ENCODE data around the gene LIF.

LIF gene

DNA sequence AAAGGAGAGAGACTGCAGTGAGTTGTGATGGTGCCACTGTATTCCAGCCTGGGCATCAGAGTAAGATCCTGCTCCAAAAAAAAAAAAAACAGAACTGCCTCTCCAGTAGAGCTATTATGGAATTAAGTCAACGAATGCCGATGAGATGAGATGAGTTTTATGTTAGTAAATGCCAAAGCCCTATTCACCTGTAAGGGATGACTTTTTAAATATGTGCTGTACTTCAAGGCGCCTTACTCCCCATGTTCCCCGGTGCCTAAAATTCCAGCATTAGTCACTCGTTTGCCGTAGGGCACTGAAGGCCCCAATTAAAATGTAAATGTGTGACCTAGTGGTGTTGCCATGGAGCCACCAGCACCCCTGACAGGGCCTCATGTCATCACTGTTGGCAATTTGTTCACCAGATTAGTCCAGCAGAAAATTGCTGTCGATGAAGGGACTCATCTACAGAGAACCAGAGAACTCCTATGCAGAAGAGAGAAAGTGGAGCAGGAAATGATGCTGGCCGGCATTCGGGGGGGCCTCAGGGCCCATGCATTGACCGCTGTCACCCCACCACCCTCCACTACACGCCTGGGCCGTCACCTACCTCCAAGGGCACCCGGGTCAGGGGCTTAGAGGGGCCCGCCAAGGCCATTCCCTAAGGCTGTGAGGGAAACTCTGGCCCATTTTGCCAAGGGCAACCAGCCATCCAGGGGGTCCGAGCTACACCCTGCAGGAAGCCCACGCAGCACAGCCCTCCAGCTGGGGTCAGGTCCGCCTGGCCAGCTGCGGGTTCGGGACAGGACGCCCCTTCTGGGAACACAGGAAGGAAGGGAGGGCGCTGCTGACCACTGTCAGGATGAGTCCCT, 17.8 kb downstream of the LIF start:
- Mint-ChIP-seq H3K9me3 (no peaks in the 10 kb centered on the region), H3K36me3 (ENCODE audit: insufficient read depth) (no peaks in the 10 kb centered on the region), H3K27me3 (no peaks in the 10 kb centered on the region), H3K4me1 (ENCODE audit: low read depth in 2 of 2) (peaks cover 29 to 32% of the 10 kb centered on the region in 2 donors), H3K4me3 (no peak overlapping the region), H3K27ac (no peak overlapping the region)
- DNase-seq (no peak), ATAC-seq (replicated peaks) (no peak)

DNA sequence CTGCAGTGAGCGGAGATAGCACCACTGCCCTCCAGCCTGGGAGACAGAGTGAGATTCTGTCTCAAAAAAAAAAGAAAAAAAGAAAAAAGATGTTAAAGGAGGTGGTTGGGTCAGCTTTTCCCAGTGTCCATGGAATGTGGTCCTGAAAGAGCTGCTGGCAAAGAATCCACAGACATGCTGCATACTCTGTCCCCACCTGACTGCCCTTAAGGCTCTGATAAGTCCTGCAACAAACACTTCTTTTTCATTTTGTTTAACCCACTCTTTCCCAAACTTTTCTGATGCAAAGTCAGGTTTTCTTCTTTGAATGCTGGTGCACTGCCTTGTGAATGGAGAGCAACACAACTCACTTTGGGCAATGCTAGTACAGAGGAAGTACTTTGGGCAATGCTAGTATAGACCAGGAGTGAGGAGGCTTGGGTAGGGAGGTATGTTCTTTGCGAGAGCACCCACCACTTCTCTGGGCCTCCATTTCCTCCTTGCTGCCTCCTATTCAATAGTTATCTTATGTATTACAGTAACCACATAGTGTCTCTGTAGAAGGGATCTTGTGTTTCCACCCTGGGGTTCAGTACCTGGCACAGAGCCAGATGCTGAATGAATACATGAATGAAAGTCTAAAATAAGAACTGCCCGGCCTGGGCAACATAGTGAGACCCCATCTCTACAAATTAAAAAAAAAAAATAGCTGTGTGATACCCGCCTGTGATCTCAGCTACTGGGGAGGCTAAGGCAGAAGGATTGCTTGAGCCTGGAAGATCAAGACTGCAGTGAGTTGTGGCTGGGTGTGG, 18.9 kb downstream of the LIF start:
- ATAC-seq (replicated peaks) (no peak), DNase-seq (no peak)
- H3K27me3 Mint-ChIP-seq: no peaks in the 10 kb centered on the region
- H3K36me3 Mint-ChIP-seq (ENCODE audit: insufficient read depth): no peaks in the 10 kb centered on the region
- peak overlapping the region; percentile 58 to 60 for H3K27ac Mint-ChIP-seq
- peaks cover 38 to 43% of the 10 kb centered on the region in 2 donors for H3K4me1 Mint-ChIP-seq (ENCODE audit: low read depth in 2 of 2)
- H3K4me3 Mint-ChIP-seq: no peak overlapping the region
- H3K9me3 Mint-ChIP-seq: no peaks in the 10 kb centered on the region

DNA sequence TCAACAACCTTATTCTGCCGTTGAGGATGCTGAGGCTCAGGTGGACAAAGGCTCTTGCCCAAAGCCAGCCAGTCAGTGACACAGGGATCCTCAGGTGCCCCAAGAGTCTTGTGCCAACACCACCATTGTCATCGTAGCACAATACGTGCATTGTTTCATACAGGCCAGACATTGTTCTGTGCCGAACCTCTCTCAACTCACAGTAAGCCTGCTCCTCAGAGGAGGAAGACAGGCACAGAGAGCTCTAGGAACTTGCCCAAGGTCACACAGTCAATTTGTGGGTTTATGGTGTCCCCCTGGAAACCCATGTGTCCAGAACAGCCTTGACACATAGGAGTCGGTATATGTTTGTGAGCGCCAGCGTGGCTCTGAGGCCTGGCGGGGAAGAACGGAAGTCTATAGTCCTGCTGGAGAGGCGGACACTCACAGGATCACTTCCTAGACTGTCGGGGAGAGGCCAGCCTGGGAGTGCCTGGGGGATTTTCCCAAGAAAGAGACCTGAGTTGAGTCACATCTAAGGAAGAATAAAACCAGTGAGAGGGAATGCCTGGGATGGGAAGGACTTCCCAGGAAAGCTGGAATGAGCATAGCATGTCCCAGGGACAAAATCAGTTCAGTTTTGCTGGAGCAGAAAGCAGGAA, 20.2 kb downstream of the LIF start:
- Mint-ChIP-seq H3K27me3 (no peaks in the 10 kb centered on the region), H3K27ac (peak overlapping the region; percentile 58 to 85), H3K9me3 (no peaks in the 10 kb centered on the region), H3K4me3 (peak overlapping the region; percentile 26 to 34), H3K36me3 (ENCODE audit: insufficient read depth) (peaks cover 2% of the 10 kb centered on the region), H3K4me1 (ENCODE audit: low read depth in 2 of 2) (peaks cover 47 to 54% of the 10 kb centered on the region in 2 donors)
- ATAC-seq (replicated peaks) (no peak), DNase-seq (no peak)

DNA sequence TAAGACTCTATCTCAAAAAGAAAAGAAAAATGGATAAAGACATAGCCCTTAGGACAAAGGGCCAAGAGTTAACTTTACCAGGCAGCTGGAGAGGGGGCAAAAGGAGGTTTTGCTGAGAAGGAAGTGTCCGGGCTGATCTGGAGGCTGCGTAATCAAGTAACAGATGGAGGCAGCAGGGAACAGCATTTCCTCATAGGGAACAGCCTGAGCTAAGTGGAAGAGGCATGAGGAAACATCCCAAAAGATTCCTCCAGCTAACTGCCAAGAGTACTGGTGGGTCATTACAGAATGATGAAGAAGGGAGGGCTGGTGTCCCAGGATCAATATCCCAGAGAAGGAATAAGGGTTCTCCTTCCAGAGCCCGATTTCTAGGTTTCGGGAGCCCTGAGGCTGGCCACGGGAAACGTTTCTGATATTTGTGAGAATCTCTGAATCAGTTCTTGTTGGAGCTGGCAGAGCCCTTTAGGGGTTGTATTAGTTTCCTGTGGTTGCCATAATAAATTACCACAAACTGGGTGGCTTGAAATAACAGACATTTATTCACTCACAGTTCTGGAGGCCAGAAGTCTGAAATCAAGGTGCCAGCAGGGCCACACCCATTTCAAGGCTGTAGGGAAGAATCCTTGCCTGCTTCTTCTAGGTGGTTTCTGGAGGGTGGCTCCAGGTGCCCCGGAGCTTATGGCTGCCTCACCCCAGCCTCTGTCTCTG, 21.2 kb downstream of the LIF start:
- peak overlapping the region; percentile 11 to 85 for H3K27ac Mint-ChIP-seq
- DNase-seq: no peak

DNA sequence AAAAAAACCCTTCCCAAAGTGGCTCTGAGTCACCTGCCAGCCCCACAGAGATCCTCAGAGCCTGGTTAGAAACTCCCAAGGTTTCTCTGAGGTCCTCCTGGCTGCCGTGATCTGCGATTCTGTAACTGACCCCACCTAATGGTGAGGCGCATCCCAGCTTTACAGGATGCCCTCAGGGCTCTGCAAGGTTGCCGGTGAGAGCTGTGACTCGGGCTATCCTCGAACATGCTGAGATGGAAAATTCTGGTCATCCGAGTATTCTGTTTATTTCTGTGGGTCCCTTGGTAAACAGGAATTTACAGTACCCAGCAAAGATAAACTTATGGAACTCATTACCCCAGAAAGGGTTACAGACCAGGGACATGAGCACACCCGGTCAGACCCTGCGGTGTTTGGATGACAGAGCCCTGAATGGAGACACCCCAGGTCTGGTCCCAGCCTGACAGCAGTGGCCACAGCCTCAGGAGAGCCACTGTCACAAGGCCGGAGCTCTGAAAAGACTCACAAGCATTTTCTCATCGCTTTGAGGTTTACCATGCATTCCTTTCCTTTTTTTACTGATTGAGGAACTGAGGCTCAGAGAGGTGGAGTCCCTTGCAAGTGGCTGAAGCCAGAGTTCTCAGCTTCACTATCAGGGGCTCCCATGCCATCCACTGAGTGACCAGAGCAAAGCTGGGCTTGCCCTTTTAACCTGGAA, 22.2 kb downstream of the LIF start:
- DNase-seq: no peak
- peak overlapping the region; percentile 11 to 85 for H3K27ac Mint-ChIP-seq
- H3K4me3 Mint-ChIP-seq: no peak overlapping the region
- no peaks in the 10 kb centered on the region for H3K9me3 Mint-ChIP-seq
- no peaks in the 10 kb centered on the region for H3K27me3 Mint-ChIP-seq
- H3K36me3 Mint-ChIP-seq (ENCODE audit: insufficient read depth): peaks cover 4% of the 10 kb centered on the region
- peaks cover 67 to 73% of the 10 kb centered on the region in 2 donors for H3K4me1 Mint-ChIP-seq (ENCODE audit: low read depth in 2 of 2)
- ATAC-seq (replicated peaks): no peak

More for the DNA sequence above, 21.2 kb downstream of the LIF start:
- H3K4me1 Mint-ChIP-seq (ENCODE audit: low read depth in 2 of 2): peaks cover 57 to 64% of the 10 kb centered on the region in 2 donors
- ATAC-seq (replicated peaks): no peak
- no peaks in the 10 kb centered on the region for H3K9me3 Mint-ChIP-seq
- peak overlapping the region; percentile 34 to 56 for H3K4me3 Mint-ChIP-seq
- H3K36me3 Mint-ChIP-seq (ENCODE audit: insufficient read depth): peaks cover 4% of the 10 kb centered on the region
- no peaks in the 10 kb centered on the region for H3K27me3 Mint-ChIP-seq

DNA sequence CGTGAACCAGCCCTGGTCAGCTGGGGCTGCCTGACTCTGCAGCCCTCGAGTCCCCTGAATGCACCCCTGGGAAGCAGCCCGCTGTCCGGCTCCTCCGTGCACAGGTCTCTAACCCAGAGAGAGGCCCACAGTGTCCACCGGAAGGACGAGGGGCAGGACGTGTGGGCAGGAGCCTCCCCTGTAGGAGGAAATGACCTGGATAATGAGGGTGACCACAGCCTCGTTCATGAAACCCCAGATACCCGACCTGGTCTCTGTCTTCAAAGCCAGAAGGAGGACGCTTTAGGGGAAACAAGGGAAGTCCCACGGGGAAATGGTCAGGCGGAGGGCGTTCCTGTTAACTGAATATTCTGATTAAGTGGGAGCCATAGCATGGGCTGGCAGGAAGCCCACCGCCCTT, 23.3 kb downstream of the LIF start:
- Mint-ChIP-seq H3K4me1 (ENCODE audit: low read depth in 2 of 2) (peaks cover 67 to 73% of the 10 kb centered on the region in 2 donors), H3K27ac (no peak overlapping the region), H3K4me3 (peak overlapping the region in 1 of 2 donors; percentile 47), H3K9me3 (no peaks in the 10 kb centered on the region), H3K36me3 (ENCODE audit: insufficient read depth) (peaks cover 4% of the 10 kb centered on the region), H3K27me3 (no peaks in the 10 kb centered on the region)
- ATAC-seq (replicated peaks) (no peak), DNase-seq (no peak)

DNA sequence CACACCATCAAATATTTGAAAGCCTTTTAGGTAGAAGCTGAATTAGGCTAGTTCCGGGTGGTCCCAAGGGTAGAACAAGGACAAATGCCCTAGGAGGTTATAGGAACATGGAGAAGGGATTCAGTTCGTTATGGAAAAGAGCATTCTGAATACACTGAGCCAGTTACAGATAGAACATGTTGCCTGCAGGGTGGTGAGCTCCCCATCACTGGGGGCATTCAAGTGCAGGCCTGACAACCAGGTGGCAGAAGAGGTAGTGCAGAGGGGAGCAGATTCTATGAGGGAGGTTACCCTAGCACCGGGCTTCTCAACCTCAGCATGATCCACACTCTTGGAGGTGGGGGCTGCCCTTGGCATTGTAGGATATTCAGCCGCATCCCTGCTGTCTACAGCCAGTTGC, 24.2 kb downstream of the LIF start:
- peak overlapping the region; percentile 92 to 93 for H3K27ac Mint-ChIP-seq
- no peak for DNase-seq
- H3K9me3 Mint-ChIP-seq: no peaks in the 10 kb centered on the region
- H3K36me3 Mint-ChIP-seq (ENCODE audit: insufficient read depth): peaks cover 4% of the 10 kb centered on the region
- ATAC-seq (replicated peaks): no peak
- H3K4me1 Mint-ChIP-seq (ENCODE audit: low read depth in 2 of 2): peaks cover 60 to 69% of the 10 kb centered on the region in 2 donors
- peak overlapping the region in 1 of 2 donors; percentile 78 for H3K4me3 Mint-ChIP-seq
- H3K27me3 Mint-ChIP-seq: no peaks in the 10 kb centered on the region

DNA sequence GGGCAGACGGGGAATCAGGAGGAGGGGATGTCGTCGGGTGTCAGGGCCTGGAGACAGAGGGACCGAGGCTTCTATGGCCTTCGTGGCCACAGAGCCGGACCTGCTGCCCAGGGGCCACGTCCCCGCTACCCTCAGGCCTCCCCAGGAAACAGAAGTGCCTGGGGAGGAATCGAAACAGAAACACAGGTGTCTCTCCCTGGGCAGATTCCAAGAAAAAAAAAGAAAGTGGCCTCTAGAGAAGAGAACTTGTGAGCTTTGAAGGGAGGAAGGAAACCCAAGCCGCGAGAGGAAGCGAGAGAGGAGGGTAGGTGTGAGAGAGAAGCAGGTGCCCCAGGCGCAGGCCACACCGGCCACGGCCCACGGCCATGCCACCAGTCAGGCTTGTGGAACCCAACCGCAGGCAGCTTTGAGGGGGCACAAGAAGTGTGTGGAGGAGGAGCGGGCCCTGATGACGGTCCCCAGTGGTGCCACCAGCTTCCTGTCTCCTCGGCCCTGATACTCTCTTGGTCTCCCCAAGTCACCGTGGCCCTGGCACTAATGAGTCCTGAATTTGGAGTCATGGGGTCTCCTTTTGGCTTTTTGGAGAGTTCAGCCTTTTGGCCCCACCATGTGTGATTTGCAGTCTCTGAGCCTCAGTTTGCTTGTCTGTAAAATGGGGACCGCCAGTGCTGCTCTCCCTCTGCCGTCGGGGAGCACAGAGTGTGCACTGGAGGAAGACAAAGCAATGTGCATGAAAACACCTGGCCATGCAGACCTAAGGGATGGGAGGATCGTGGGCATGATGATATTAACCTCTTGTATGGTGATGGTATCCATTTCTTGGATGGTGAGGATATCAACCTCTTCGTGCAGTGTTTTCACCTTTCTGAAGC, 25.2 kb downstream of the LIF start:
- peak; percentile 81 for ATAC-seq (replicated peaks)
- peak; percentile 59 to 64 (median 61) for DNase-seq
- H3K4me1 Mint-ChIP-seq (ENCODE audit: low read depth in 2 of 2): peaks cover 54 to 66% of the 10 kb centered on the region in 2 donors
- H3K27ac Mint-ChIP-seq: peak overlapping the region; percentile 92 to 93
- H3K9me3 Mint-ChIP-seq: no peaks in the 10 kb centered on the region
- H3K36me3 Mint-ChIP-seq (ENCODE audit: insufficient read depth): peaks cover 4% of the 10 kb centered on the region
- H3K27me3 Mint-ChIP-seq: no peaks in the 10 kb centered on the region
- peak overlapping the region; percentile 70 to 78 for H3K4me3 Mint-ChIP-seq

DNA sequence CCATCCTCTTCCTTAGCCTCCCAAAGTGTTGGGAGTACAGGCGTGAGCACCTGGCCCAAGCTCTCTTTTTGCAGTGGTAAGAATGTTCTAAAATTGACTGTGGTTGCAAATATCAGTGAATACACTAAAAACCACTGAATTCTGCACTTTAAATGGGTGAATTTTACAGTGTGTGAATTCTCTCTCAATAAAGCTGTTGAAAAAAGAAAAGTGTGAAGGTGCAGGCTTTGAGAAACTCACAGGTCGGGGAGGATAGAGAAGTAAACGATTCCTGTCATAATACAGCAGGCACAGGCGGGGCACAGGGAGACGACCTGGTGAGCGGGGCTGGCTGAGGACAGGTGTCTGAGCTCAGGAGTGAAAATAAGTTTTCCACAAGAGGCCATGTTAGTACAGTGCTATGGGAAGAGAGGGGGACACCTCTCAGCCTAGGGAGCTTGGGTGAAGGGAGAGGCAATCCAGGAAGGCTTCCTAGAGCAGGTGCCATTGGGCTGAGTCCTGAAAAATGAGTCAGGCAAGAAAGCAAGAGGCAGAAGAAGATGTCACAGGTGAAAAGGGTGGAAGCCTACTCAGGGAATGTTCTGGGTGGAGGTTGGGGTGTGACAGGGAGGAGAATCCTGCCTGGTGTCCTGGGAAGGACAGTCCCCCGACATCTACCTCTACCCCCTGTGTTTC, 26.1 kb downstream of the LIF start:
- H3K4me1 Mint-ChIP-seq (ENCODE audit: low read depth in 2 of 2): peaks cover 46 to 58% of the 10 kb centered on the region in 2 donors
- peaks cover 4% of the 10 kb centered on the region for H3K36me3 Mint-ChIP-seq (ENCODE audit: insufficient read depth)
- H3K9me3 Mint-ChIP-seq: no peaks in the 10 kb centered on the region
- no peaks in the 10 kb centered on the region for H3K27me3 Mint-ChIP-seq
- ATAC-seq (replicated peaks) (no peak), DNase-seq (no peak)
- peak overlapping the region; percentile 92 to 93 for H3K27ac Mint-ChIP-seq
- peak overlapping the region; percentile 70 to 78 for H3K4me3 Mint-ChIP-seq

DNA sequence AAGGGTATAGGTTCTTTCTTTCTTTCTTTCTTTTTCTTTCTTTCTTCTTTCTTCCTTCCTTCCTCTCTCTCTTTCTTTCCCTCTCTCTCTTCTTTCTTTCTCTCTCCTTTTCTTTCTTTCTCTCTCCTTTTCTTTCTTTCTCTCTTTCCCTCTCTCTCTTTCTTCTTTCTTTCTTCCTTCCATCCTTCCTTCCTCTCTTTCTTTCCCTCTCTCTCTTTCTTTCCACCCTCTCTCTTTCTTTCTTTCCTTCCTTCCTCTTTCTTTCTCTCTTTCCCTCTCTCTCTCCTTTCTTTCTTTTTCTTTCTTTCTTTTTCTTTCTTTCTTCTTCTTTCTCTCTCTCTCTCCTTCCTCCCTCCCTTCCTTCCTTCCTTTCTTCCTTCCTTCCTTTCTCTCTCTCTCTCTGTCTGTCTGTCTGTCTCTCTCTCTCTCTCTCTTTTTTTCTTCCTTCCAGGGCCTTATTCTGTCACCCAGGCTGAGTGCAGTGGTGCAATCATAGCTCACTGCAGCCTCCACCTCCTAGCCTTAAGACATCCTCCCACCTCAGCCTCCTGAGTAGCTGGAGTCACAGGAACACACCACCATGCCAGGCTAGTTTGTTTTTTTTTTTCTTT, 26.8 kb downstream of the LIF start:
- Mint-ChIP-seq H3K27me3 (no peaks in the 10 kb centered on the region), H3K4me1 (ENCODE audit: low read depth in 2 of 2) (peaks cover 39 to 54% of the 10 kb centered on the region in 2 donors), H3K36me3 (ENCODE audit: insufficient read depth) (peaks cover 4% of the 10 kb centered on the region), H3K27ac (peak overlapping the region; percentile 92 to 93), H3K9me3 (no peaks in the 10 kb centered on the region), H3K4me3 (peak overlapping the region; percentile 70 to 78)
- ATAC-seq (replicated peaks) (no peak), DNase-seq (no peak)

DNA sequence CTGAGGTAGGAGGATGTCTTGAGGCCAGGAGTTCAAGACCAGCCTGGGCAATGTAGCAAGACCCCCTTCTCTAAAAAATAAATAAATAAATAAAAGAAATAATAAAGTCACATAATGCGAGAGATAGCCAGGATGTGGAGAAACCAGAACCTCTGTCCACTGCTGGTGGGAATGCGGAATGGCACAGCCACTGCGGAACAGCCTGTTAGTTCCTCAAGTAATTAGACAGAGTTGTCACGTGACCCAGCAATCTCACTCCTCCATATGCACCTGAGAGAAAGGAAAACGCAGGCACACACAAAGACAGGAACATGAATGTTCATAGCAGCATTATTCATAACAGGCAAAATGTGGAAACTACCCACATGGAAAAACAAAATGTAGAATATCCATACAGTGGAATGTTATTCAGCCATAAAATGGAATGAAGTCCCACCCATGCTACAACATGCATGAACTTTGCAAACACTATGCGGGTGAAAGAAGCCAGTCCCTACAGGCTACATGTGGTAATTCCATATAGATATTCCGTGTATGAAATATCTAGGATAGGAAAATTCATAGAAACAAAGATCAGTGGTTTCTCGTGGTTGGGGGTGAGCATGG, 27.4 kb downstream of the LIF start:
- Mint-ChIP-seq H3K36me3 (ENCODE audit: insufficient read depth) (peaks cover 4% of the 10 kb centered on the region), H3K27ac (peak overlapping the region; percentile 92 to 93), H3K9me3 (no peaks in the 10 kb centered on the region), H3K4me3 (peak overlapping the region in 1 of 2 donors; percentile 39), H3K27me3 (no peaks in the 10 kb centered on the region), H3K4me1 (ENCODE audit: low read depth in 2 of 2) (peaks cover 38 to 50% of the 10 kb centered on the region in 2 donors)
- ATAC-seq (replicated peaks) (no peak), DNase-seq (no peak)

Measured in effector memory CD8-positive, alpha-beta T cell (primary cell).